ENCODE measurements around the gene OR2C1. TPM values are rescaled to one million over a fixed set of nuclear protein-coding genes. Genes with fewer than 3 reads are reported as not detected.

OR2C1 gene
- total RNA-seq, 1 experiment from 2014 or later: not detected

- BruUV-seq (replicated peaks): no TSS peak
- Histone ChIP-seq H3K4me3 (ENCODE audit: low read depth in 2 of 2, low read length in 2 of 2) (no peak overlapping the region), H3K36me3 (ENCODE audit: control insufficient read depth, insufficient read depth, low read length) (no peaks in the 10 kb centered on the region), H3K4me1 (ENCODE audit: control insufficient read depth, insufficient read depth, low read length) (no peaks in the 10 kb centered on the region), H3K27me3 (ENCODE audit: control insufficient read depth, insufficient read depth, low read length) (no peaks in the 10 kb centered on the region; the same call in 1 of the 2 replicates), H3K27ac (ENCODE audit: low read length) (no peak overlapping the region), H3K9me3 (ENCODE audit: control insufficient read depth, insufficient read depth, low read depth, low read length) (no peaks in the 10 kb centered on the region)
- in situ Hi-C loops (cut with HindIII; ENCODE audit: low pct_unique_long_range_greater_than_20kb, low sequenced_read_pairs) (no loop called here), intact Hi-C loops (cut with micrococcal nuclease; ENCODE audit: unreplicated experiment) (no loop called here)
- ChIA-PET CTCF (no interaction called here), POLR2A (no interaction called here)
- no peak for DNase-seq (ENCODE audit: low read depth, low spot score)
- ATAC-seq: no peak
- TF ChIP-seq REST (IDR thresholded peaks at IDR 0.05; ENCODE audit: insufficient read depth in 1 of 2, low read depth in 2 of 2, low read length in 1 of 2): no peak
- no peak for TF ChIP-seq TCF7L2 (IDR thresholded peaks at IDR 0.05; ENCODE audit: low read depth, low read length)
- TF ChIP-seq SIN3A (IDR thresholded peaks at IDR 0.05; ENCODE audit: borderline replicate concordance, insufficient read depth, low read depth, low read length): no peak
- no peak for TF ChIP-seq POLR2AphosphoS5 (IDR thresholded peaks at IDR 0.05; ENCODE audit: low read depth, low read length)
- TF ChIP-seq CTCF (IDR thresholded peaks at IDR 0.05): no peak
Observed at GRCh38 chr16:3358871-3359270, 3.2 kb downstream of the OR2C1 start.

GRCh38 chr16:3362931-3363330, 7.2 kb downstream of the OR2C1 start:
- ChIA-PET POLR2A (no interaction called here), CTCF (no interaction called here)
- no TSS peak for BruUV-seq (replicated peaks)
- no peak for ATAC-seq
- Histone ChIP-seq H3K27me3 (ENCODE audit: control insufficient read depth, insufficient read depth, low read length) (no peaks in the 10 kb centered on the region; the same call in 1 of the 2 replicates), H3K4me3 (ENCODE audit: low read depth in 2 of 2, low read length in 2 of 2) (no peak overlapping the region), H3K36me3 (ENCODE audit: control insufficient read depth, insufficient read depth, low read length) (no peaks in the 10 kb centered on the region), H3K9me3 (ENCODE audit: control insufficient read depth, insufficient read depth, low read depth, low read length) (no peaks in the 10 kb centered on the region; the same call in 1 of the 2 replicates), H3K4me1 (ENCODE audit: control insufficient read depth, insufficient read depth, low read length) (no peaks in the 10 kb centered on the region), H3K27ac (ENCODE audit: low read length) (no peak overlapping the region)
- TF ChIP-seq REST (IDR thresholded peaks at IDR 0.05; ENCODE audit: insufficient read depth in 1 of 2, low read depth in 2 of 2, low read length in 1 of 2): no peak
- no peak for TF ChIP-seq SIN3A (IDR thresholded peaks at IDR 0.05; ENCODE audit: borderline replicate concordance, insufficient read depth, low read depth, low read length)
- TF ChIP-seq TCF7L2 (IDR thresholded peaks at IDR 0.05; ENCODE audit: low read depth, low read length): no peak
- no peak for TF ChIP-seq POLR2AphosphoS5 (IDR thresholded peaks at IDR 0.05; ENCODE audit: low read depth, low read length)
- TF ChIP-seq CTCF (IDR thresholded peaks at IDR 0.05): no peak
- DNase-seq (ENCODE audit: low read depth, low spot score): no peak
- intact Hi-C loops (cut with micrococcal nuclease; ENCODE audit: unreplicated experiment) (no loop called here), in situ Hi-C loops (cut with HindIII; ENCODE audit: low pct_unique_long_range_greater_than_20kb, low sequenced_read_pairs) (no loop called here)

Data from Panc1 (cell line).